Islet precursor cell (in vitro differentiated cells): ENCODE results near the gene KCNAB1.
A peak's percentile ranks its signal among the peaks of the same experiment; 100 is the strongest.

Experiments used
- DNase-seq: peaks from one replicate; pipeline ENCODE4 v3.0.0-alpha.2; 2018

KCNAB1 gene

DNA sequence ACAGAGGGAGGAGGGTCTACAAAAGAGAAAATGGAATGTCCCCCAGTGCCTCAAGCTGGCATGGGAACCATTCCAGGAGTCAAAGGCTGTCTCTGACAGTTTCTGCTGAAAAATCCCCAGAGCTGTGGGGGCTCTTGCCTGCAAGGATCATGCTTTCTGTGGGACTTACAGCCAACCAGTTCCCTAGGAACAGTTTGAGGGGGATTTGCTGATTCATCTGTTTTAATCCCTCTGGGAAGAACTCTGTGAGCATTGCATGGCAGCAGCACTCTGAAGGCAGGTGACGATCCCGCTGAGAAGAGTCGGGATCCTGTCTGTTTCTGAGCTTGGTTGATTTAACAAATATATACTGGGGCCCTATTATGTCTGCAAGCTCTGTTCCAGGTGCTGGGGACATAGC, 258.5 kb downstream of the KCNAB1 start:
- no peak for DNase-seq

DNA sequence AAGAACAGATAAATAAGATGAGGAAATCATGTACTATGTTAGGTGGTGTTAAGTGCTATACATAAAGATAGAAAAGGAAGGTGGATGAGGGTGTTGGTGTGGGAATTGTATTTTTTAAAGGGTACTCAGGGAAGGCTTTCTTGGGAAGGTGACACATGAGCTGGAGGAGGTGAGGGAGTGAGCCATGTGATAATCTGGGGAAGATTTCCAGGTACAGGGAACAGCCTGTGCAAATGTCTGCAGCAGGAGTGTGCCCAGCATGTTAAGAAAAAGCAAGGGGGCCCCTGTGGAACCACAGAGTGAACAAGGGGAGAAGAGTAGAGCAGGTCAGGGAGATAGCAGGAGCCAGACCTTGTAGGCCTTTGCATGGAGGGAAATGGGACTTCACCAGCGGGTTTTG, 258.9 kb downstream of the KCNAB1 start:
- no peak for DNase-seq

DNA sequence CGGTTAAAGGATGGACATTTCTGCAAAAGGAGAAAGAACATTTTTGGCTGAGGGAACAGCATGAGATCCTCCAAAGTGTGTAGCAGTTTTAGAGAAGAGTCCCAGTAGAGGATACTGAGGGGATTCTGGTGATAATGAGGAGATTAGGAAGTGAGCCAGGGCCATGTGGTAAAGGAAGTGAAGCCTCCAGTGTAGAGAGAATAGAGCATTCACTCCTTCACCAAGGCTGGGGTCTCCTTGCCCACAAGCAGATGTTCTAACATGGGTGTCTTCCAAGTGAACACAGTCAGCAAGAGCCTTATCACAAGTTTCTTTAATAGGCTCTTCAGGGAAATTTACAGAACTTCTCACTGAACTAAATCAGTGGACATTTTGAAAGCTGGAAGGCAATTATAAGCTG, 260.9 kb downstream of the KCNAB1 start:
- no peak for DNase-seq

DNA sequence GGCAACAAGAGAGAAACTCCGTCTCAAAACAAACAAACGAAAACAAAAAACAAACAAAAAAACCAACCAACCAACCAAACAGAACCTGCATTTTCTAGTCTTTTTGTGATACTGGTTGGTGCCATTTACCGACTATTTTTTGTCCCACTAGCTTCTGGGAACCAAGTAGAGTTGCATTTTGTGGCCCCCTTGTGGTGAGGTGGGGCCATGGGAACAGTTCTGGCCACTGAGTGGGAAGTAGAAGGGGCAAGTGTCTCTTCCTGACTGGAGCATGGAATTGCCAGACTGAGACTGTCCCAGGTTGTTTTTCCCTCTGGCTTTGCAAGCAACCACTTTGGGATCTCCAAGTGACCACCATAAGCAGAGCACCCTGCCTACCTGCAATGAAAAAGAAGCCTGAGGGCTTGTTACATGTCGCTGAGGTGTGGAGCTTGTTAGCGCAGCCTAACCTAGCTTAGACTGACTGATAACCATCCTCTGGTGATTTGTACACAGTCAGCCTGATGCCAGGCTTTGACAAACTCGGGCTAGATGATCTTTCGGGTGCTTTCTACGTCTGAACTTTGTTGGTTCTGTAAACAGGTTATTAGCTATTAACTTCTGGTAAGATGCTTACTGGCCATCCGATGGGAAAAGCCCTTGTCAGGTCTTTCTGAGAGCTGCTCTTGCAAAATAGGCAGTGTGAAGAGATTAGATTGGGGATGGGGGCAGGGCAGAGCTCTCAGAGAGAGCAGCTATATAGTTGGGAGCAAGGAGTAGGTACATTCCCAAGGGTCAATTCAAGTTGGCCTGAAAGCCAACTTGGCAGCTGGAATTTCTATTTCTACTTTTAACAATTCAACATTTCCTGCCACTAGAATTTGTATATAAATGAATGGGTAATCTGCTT, 262.3 kb downstream of the KCNAB1 start:
- no peak for DNase-seq

DNA sequence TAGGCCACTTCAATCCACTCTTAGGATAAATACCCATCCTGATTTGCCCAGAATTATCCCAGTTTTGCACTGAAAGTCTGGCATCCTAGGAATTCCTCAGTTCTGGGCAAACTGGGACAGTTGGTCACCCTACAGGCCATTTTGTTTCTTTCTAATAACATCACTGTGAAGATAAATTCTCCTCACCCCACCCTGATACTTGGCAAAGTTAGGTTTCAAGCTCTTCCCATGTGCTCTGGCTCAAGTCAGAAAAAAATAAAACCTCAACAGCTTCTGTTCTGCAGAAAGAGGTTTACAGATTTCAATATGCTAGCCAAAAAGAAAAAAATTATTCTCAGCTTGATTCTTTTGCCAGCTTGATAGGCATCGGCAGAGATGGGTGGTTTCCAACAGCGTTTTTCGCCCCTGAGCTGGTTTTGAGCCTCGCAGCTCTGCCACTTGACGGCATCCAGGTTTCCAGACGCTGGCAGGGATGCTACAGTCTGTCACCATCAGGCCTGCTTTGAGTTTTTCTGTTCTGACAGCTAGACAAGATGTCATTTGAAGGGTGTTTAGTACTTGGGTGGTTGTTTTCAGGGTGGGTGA, 263.2 kb downstream of the KCNAB1 start:
- DNase-seq = no peak

DNA sequence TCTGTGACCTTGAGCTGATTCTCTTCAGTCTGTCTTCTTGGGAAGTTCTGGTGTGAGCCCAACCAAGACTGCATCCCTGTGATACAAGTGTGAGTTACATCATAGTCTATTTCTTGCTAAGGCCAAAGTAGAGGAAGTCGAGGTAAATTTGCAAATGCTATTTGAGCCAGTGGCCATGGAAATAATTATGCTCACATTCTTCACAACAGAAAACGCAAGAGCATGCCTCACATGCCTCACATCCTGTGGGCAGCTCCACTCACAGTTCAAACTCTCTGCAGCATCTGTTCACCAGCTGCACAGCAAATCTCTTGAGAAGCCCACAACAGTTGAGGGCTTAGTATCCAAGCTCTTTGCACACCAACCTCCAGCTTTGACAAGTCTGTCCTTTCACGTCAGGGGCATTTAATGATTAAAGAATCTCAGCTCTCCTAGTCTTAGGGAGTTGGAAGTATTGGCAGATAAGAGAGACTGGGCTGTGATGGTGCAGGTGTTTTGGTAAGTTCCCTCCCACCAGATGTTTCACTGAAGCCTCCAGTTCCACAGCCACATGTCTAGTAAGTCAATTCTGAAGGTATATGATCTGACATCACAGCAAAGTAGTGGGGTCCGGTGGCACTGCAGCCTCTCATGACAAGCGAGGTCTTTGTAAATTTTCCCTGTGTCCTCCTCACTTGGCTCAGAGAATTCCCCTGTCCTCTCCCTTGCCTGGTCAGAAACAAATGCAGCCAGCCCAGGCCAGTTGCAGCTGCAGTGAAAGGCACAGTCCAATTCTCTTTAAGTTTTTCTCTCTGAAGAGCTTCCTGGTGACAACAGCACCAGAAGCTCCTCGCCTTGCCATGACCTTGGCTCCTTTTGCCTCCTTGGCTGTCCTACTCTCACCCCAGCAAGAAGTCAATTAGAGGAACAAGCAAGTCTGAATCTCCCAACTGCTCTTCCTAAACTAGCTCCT, 268.4 kb downstream of the KCNAB1 start:
- peak; percentile 66 for DNase-seq

DNA sequence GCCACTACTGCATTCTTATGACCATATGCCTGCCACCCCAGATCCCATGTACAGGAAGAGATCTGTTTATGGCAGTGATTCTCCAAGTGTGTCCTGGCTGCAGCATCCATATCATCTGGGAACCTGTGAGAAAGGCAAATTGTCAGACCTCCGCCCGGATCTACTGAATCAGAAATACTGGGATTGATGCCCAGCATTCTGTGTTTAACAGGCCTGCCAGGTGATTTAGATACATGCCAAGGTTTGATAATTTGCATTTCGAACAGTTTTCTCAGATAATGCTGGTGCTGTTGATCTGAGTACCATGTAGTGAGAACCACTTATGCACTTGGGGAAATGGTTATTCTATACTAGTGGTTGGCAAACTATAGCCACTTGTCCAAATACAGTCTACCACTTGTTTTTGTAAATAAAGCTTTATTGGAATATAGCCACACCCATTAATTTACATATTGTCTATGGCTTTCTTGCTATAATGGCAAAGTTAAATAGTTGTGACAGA, 269.1 kb downstream of the KCNAB1 start:
- DNase-seq = no peak

DNA sequence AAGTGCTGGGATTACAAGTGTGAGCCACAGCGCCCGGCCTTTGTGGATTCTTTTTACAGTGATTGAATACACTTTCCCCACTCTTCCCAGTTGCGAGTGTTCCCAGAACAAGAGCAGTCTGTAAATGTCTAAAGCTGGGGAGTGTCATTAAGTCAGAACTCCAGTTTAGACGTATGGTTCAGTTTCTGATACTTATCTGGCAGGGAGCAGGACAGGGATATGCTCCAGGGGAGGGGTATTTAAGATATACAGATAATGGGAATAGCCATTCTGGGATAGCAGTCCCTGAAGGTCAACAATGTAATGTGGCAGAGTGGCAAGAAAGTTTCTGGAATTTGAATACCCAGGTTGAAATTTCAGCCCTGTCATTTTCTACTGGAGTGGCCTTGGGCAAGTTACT, 270.5 kb downstream of the KCNAB1 start:
- DNase-seq = peak; percentile 65

DNA sequence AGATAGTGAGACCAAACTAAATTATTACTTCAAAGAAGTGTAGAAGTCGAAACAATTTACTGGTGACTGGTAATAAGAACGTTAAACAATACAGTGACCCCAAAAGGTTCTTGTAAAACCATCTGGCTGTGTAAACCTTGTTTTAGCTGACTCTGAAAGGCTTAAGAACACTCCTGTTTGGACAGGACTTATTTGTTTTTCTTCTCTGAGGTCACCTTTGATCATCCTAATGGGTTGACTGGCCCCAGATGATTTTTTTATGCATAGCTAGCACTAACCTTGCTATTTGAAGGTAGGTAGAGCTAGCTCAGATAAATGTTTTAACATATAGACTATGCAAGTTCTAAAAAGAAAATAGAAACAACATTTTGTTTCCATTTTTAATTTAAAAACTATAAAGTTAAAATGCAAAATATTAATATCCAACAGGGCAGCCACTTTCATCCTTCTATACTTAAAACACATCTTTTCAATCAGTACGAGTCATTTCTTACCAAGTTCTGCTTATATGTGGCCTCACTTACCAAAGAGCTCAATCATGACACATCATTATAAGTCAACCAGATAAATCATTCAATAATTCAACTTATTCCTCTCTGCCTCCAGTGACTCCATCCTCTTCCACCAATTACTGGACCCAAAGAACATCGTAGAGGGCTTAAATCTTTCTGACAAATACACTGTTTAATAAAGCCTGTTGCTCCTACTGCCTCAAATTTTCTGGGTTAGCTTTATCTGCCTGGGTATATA, 275.8 kb downstream of the KCNAB1 start:
- no peak for DNase-seq

DNA sequence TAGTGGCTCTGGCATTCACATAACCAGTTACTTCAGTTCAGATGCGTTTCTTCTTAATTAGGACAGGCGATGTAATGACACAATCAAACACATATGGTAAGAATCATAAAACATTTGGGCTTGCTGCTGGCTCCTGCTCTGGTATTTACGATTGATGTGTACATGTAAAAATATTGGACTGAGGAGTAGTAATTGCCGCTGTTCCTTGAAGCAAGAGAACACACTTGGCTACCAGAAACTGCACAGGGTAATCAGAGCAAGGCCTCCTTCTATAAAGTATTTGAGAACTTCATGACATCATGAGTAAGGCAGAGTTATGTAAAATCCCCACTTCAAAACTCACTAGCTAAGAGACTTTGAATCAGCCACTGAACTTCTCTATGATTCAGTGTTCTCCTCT, 276.5 kb downstream of the KCNAB1 start:
- no peak for DNase-seq

DNA sequence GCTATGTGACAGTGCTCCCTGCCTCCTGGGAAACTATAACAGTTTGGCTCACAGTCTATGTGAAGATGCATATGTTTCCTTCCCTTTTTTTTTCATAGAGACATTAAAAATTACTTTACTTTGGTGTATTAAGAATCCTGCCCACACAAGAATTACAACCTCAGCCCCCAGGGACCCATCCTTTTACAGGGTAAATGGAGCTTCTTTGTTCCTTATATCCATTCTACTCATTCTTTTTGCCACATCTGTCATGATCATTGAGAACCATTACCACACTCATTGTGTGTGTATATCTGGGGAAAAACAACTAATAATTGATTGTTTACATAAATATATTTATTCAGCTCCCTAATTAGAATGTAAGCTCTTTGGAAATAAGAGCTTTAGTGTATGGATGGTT, 277.2 kb downstream of the KCNAB1 start:
- no peak for DNase-seq

DNA sequence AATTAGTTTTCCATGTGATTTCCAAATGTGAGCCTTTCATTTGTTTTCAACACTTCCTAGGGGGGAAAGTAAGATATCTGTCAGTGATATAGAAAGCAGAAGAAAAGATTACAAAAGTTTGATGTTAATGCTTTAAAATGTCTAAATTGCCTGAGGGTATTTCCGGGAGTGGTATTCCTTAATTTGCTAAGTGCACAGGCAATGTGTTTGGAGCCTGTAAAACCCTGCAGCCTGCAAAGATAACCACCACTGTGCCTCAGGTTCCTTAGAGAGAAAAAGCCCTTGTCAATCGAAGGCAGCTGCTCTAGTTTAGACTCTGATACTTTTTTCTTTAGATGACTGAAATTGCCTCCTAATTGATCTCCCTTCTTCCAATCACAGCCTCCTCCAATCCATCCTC, 279.7 kb downstream of the KCNAB1 start:
- DNase-seq = no peak

DNA sequence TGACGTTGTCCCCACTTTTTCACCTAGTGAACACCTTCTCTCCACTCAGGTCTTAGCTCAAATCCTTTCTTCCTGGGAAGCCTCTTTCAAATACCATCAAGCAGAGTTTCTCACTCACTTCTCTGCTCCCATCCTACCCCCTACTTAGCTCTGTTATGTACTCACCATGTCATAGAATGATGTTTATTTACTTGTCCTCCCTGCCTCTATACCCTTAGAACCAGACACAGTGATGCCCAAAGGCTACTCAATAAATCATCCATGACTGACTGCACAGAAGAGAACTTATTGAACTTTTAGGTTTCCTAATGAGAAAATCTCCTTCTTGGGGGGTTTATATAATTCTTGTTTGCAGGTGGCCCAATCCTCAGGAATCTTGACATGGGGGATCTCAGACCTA, 280.4 kb downstream of the KCNAB1 start:
- no peak for DNase-seq

DNA sequence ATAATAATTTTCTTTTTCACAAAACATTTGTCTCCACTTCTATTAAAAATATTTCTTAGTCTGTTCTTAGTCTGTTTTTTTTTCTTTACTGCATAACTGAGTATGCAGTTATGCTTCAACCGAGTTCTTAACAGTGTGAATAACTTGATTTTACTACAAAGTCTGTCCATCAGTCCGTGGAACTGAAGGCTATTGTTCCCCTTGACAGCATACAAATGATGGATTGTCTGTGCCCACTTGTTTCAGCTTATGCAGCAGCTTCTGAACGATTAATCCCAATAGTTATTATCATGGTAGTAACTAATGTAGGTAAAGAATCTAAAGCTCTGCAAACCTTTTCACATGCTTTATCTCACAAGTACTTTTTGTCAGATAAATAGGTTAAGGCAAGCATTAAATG, 283.8 kb downstream of the KCNAB1 start:
- no peak for DNase-seq

DNA sequence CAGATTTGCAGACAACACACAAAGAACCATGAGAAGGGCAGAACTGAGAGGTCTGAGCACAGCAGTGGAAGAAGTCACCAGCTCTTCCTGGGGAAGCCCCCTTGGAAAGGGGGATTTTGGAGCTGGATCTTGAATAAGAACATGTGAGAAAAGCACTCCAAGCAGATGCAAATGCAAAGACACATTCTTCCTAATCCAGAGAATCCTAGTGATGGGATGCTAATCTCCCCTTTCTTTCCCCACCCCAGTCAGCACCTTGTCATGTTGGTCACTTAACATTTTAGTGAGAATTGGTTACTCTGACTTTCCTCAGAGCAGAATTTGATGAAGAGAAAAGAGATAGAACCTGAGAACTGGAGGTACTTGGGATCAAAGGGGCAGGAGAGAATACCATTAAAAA, 286.0 kb downstream of the KCNAB1 start:
- DNase-seq = no peak

DNA sequence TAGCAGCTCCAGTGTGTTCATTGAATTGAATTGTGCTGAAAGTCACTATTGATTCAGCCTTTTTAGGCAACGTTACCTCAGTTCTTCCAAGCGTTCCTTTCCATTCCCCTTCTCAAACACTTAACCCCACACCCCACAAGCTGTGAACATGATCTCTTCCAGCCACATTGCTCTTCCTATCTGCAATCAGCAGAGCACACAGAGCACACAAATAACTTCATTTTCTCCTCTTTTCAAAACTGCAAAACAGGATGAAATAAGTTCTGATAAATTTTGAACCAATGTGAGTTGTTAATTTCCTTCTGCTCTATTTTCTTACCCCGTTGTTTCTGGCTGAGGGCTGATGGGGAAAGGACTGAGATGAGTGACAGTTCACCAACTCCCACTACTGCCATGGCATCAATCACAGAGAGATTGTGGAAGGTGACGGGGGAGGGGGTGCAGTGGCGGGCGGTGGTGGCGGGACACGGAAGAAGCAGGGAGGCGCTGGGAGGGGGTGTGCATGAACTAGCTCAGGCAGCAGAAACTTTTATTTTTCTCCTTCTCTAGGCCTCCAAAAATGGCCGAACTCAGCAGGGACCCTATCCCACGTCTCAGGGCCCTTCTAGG, 287.3 kb downstream of the KCNAB1 start:
- no peak for DNase-seq

DNA sequence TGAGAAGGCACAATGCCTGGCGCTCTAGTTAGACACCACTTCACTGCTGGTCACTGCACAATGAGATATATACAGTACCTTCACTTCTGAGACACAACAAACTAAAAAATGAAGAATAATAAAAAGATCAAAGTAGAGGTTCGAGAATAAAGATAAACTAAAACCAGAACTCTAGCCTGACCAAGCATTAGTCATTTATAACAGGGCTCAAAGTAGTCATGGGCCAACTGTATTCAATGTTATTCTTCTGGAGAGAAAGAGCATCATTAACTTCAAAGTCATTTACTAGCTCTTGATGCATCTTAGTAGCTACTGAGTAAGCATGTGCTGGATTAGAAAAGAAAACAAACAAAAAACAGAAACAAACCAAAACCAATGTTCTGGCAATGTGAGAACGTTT, 289.3 kb downstream of the KCNAB1 start:
- no peak for DNase-seq

DNA sequence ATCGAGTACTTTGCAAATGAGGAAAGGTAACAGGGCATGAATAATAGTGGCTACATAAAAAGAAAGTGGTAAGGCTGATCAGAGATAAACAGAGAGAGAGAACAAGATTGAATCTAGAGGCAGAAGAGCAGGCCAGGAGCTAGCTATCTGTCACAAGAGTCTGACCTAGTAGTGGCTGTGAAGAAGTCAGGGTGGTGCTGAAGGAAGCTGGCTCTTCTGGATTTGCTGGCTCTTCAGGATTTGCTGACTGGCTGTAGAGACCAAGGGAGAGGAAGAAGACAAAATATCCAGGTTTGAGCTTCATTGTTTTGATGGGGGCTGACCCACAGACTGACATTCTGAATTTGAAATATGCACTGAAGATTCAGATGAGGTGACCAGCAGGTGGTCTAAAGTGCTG, 292.2 kb downstream of the KCNAB1 start:
- DNase-seq = no peak

DNA sequence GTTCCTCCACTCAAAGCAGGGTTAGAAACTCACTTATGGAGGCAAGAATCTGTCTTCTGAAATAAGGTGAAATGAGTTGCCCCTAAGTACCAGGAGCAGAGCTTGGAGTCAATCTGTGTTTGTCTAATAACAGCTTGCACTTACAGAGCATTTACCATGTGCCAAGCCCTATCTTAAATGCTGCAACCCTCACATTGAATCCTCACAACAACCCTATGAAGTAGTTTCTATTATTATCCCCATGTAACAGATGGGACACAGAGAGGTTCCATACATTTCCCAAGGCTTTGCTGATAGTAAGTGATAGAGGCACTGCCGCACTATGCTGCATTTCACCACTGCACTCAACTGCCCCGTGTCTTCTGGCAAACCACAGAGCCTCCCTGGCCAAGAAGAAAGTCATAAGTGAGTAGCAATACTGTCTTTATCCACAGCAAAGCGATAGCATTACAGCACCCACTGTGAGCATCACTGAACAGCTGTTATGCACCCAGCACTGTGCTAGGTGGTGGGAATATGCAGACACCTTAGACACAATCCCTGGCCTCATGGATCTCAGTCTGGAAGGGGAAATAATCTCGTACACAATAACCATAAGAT, 293.0 kb downstream of the KCNAB1 start:
- no peak for DNase-seq

DNA sequence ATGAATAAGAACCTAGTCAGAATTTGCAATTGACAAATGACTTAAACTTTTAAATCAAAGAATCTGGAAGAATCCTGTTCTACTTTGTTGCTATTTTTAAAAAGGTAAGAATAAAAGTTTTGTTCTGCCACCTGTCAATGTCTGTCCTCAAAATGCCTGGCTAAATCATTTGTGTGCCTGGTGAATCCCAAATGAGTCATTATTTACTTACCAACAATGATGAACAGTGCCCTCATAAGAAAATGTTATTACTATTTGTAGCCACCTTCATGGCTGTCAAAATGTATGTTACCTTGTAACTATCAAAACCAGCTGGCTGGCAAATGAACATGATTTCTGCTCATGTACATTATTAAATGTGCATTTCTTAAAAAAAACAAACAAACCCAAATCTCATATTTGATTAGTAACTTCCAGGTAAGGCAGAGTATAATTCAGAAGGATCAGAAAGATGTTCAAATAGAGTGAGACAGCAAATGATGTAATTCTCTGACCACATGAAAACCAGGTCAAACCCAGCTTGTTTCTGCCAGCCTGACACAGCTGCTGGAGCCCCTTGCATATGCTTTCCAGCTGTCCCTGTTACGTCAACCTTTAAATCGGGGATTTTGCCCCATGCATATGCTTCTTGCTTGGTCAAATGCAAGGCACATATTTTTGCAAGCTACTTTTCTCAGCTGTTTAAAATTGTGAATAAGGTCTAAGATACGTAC, 296.6 kb downstream of the KCNAB1 start:
- DNase-seq = no peak

DNA sequence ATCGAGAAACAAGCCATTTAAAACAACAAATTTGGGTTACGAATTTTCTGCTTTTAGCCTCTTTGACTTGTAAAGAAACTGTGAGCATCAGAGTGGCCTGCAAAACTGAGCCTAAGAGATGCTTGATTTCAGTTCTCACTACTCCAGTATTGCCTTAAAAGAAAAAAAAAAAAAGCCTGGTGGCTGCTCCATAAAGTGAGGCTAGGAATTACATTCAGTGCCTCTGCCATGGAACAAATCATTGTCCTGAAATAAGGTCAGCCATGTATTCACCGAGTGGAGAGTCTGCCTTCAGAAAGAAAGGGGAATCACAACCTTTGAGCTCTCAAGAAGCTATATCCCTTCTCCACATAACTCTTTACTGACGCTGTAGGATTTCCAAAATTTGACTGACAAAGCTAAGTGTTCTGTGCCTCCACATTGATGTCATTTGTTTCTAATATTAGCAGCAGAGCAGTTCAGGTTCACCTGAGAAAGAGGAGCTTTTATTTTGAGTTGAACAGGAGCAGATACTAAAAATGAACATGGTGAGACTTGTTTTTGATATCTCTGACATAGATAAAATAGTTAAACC, 297.3 kb downstream of the KCNAB1 start:
- no peak for DNase-seq
